HG03025 (cell line): ENCODE data around the gene ADAM19.
"Not testable (repeated sequence)": the region's sequence is repeated elsewhere in the genome, so short reads cannot be mapped to it uniquely, and the experiment has no call there.

Experiments used
- ATAC-seq: cut with Tn5 transposase; IDR thresholded peaks from one replicate; pipeline ENCODE4 v1.9.1; 2021; ENCODE audit warnings: mild to moderate bottlenecking, moderate library complexity; ENCODE audit not compliant: unreplicated experiment, low FRiP score

ADAM19 gene

GRCh38 chr5:157445745-157446411 is 129.7 kb downstream of the ADAM19 start:
- ATAC-seq: no peak

DNA sequence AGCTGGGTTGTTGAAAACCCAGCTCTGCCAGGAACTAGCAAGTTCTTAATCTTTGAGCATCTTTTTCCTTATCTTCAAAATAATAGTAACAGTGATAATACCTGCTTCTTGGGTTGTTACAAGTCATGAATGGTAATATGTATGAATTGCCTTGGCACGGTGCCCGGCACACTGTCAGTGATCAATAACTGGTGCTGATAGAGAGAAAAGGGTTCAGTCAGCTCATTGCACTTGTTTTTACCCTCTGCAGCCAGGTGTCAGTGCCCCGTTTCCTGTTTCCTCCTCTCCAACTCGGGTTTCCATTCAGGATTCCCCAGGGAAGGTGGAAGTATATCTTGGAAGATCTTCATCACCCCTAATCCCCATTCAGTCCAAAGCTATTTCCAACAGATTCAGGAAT is 131.4 kb downstream of the ADAM19 start:
- ATAC-seq: no peak

- ATAC-seq: no peak
Observed at GRCh38 chr5:157443041-157443549, 132.5 kb downstream of the ADAM19 start.

DNA sequence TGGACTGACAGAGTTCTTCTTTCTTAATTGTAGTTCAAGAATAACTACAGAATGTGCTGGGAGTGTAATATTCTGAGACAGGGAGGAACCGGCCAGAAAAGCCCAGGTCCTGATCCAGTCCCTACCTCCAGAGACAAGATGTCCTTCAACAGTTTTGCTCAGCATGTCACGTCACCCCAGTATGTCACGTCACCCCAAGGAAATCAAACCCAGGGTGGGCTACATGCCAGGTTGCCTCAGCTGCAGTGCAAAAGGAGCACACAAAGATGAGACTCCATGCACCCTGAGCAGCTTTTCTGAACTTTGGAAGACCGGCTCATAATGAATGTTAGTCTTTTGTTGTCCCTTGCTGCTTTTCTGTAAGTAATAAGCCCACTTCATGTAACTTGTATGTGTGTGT is 141.5 kb downstream of the ADAM19 start:
- no peak for ATAC-seq

- no peak for ATAC-seq
Observed at GRCh38 chr5:157431544-157432200, 143.9 kb downstream of the ADAM19 start.

DNA sequence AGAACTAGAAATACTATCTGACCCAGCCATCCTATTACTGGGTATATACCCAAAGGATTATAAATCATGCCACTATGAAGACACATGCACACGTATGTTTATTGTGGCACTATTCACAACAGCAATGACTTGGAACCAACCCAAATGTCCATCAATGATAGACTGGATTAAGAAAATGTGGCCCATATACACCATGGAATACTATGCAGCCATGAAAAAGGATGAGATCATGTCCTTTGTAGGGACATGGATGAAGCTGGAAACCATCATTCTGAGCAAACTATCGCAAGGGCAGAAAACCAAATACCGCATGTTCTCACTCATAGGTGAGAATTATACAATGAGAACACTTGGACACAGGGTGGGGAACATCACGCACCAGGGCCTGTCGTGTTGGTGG is 145.7 kb downstream of the ADAM19 start:
- not testable (repeated sequence) for ATAC-seq
